ENCODE measurements around the gene GPR176. TPM values are rescaled to one million over a fixed set of nuclear protein-coding genes. Genes with fewer than 3 reads are reported as not detected.

The GPR176 gene
- total RNA-seq, result 38.0 and 40.3 TPM in 2 replicates

GRCh38 chr15:39919748-39920509 lies at the start of gene GPR176:
GPR176 (minus strand) TSS chr15:39920266; CDS start chr15:39920026, 240 bp downstream.

GRCh38 chr15:39782441-39783138 lies 137.5 kb downstream of the GPR176 start, which contains the start of gene FSIP1:
FSIP1 (minus strand) TSS chr15:39782841; CDS start chr15:39776524, 6,317 bp downstream.

Other genes starting within 250 kb of the GPR176 start
- 0.20 and 0.25 TPM in 2 replicates for gene FSIP1, start 137.4 kb downstream of the GPR176 start, total RNA-seq
- 42.6 and 50.9 TPM in 2 replicates for gene EIF2AK4, start 13.8 kb upstream of the GPR176 start, total RNA-seq
- 302 TPM in 2 replicates for gene SRP14, start 118.9 kb upstream of the GPR176 start, total RNA-seq
- 2.1 and 2.3 TPM in 2 replicates for gene BMF, start 188.6 kb upstream of the GPR176 start, total RNA-seq
- gene BUB1B, start 240.8 kb upstream of the GPR176 start, total RNA-seq, result 0.81 and 1.6 TPM in 2 replicates

All from cardiac ventricle fibroblast (primary cell).